Measurements from ENCODE around the gene ARHGAP9.

DNA sequence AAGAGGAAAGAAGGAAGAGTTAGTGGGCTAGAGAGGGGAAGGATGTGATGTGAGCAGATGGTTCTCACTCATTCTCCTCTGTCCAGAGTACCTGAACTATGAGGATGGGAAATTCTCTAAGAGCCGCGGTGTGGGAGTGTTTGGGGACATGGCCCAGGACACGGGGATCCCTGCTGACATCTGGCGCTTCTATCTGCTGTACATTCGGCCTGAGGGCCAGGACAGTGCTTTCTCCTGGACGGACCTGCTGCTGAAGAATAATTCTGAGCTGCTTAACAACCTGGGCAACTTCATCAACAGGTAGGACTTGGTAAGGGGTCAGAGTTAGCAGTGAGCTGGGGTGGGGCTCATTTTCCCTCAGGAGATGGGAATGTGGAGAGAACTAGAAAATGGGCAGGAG lies 33.0 kb upstream of the ARHGAP9 start:
- no peak for TF ChIP-seq POLR2A (IDR thresholded peaks at IDR 0.05)
- TF ChIP-seq, protein P1, sequence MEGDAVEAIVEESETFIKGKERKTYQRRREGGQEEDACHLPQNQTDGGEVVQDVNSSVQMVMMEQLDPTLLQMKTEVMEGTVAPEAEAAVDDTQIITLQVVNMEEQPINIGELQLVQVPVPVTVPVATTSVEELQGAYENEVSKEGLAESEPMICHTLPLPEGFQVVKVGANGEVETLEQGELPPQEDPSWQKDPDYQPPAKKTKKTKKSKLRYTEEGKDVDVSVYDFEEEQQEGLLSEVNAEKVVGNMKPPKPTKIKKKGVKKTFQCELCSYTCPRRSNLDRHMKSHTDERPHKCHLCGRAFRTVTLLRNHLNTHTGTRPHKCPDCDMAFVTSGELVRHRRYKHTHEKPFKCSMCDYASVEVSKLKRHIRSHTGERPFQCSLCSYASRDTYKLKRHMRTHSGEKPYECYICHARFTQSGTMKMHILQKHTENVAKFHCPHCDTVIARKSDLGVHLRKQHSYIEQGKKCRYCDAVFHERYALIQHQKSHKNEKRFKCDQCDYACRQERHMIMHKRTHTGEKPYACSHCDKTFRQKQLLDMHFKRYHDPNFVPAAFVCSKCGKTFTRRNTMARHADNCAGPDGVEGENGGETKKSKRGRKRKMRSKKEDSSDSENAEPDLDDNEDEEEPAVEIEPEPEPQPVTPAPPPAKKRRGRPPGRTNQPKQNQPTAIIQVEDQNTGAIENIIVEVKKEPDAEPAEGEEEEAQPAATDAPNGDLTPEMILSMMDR (IDR thresholded peaks at IDR 0.05): no peak
